ENCODE data around the gene ARMC8.

Gene ARMC8

DNA sequence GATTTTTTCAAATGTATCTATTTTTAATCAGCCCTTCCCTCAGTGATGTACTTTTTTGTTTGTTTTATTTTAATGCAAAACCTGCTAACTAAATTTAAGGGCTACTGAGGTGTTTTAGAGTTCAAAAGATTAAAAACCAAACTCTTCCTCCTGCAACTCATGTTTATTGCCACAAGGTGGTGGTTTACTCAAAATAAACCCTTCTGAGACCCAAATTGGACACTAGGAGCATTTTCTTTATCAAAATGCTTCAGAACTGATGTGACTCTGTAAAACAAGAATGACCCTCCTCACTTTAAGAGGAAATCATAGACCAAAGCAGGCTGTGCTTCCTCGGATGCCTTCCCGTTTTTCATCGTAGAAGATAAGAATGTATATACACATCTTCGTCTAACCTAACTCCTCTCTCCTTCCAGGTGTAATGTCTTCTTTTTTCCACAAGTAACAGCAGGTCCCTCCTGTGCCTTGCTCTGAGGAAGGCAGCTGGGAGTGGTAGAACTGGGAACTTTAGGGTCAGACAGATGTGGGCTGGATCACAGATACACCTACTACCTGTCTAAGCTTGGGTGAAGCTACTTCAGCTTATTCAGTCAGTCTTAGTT lies 145.5 kb downstream of the ARMC8 start:
- no peak for DNase-seq
- Histone ChIP-seq H3K36me3 (ENCODE audit: control insufficient read depth, insufficient read depth, low read length) (no peaks in the 10 kb centered on the region), H3K27ac (ENCODE audit: insufficient read depth, low read length, poor library complexity, severe bottlenecking) (no peak overlapping the region), H3K4me3 (ENCODE audit: insufficient read depth, low read depth, low read length, poor library complexity, severe bottlenecking) (no peak overlapping the region), H3K27me3 (replicated peaks; ENCODE audit: control insufficient read depth, insufficient read depth, low read length, poor library complexity, severe bottlenecking) (no peaks in the 10 kb centered on the region), H3K4me1 (ENCODE audit: control insufficient read depth, insufficient read depth, low read length, poor library complexity, severe bottlenecking) (peaks cover 7% of the 10 kb centered on the region), H3K9me3 (ENCODE audit: control insufficient read depth, low read length) (no peaks in the 10 kb centered on the region)

DNA sequence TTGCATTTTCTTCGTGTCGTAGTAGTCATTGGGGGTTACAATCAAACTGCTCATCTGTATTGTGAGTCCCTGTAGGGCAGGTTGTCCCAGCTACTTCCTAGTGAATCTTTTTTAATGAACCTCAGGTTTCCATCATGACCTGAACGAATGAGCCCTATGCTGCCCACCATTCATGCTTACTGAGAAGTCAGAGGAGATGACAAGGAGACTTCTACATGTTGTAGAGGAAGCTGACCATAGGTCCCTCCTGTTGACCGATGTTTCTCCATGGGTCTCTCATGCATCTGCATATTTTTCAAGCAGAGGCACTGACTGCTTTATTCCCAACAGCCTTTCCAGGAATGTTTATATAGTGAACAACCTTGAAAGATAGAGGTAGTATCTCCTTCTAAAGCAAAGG lies 147.5 kb downstream of the ARMC8 start:
- no peak overlapping the region for H3K27ac ChIP-seq (ENCODE audit: insufficient read depth, low read length, poor library complexity, severe bottlenecking)
- H3K36me3 ChIP-seq (ENCODE audit: control insufficient read depth, insufficient read depth, low read length), result no peaks in the 10 kb centered on the region
- H3K4me1 ChIP-seq (ENCODE audit: control insufficient read depth, insufficient read depth, low read length, poor library complexity, severe bottlenecking), result no peaks in the 10 kb centered on the region
- H3K27me3 ChIP-seq (replicated peaks; ENCODE audit: control insufficient read depth, insufficient read depth, low read length, poor library complexity, severe bottlenecking), result no peaks in the 10 kb centered on the region
- DNase-seq, result no peak
- H3K9me3 ChIP-seq (ENCODE audit: control insufficient read depth, low read length), result no peaks in the 10 kb centered on the region
- H3K4me3 ChIP-seq (ENCODE audit: insufficient read depth, low read depth, low read length, poor library complexity, severe bottlenecking), result no peak overlapping the region

DNA sequence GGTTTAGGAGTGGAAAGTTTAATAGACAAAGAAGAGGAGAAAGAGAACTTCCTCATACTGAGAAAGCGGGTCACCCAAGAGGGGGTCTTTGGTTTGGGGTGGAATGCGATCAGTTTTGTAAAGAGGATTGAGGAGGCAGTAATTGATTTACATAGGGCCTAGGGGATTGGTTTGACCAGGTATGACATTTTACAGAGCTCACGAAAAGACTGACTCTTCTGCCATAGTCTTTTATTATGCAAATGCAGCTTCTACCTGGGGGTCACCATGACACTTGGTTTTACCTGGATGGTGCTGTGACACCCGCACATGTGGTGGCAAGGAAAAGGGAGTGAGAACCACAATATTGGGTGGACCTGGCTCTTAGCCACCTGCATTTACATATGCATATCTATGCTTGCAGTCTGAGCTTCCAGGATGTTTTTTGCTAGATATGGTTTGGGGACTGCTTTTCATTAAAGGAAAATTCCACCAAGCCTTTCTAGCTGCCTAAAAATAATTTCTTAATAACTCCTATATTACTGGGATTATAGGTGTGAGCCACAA lies 149.4 kb downstream of the ARMC8 start:
- H3K27ac ChIP-seq (ENCODE audit: insufficient read depth, low read length, poor library complexity, severe bottlenecking), result no peak overlapping the region
- no peaks in the 10 kb centered on the region for H3K9me3 ChIP-seq (ENCODE audit: control insufficient read depth, low read length)
- no peaks in the 10 kb centered on the region for H3K36me3 ChIP-seq (ENCODE audit: control insufficient read depth, insufficient read depth, low read length)
- DNase-seq, result no peak
- no peak overlapping the region for H3K4me3 ChIP-seq (ENCODE audit: insufficient read depth, low read depth, low read length, poor library complexity, severe bottlenecking)
- no peaks in the 10 kb centered on the region for H3K4me1 ChIP-seq (ENCODE audit: control insufficient read depth, insufficient read depth, low read length, poor library complexity, severe bottlenecking)
- H3K27me3 ChIP-seq (replicated peaks; ENCODE audit: control insufficient read depth, insufficient read depth, low read length, poor library complexity, severe bottlenecking), result no peaks in the 10 kb centered on the region

DNA sequence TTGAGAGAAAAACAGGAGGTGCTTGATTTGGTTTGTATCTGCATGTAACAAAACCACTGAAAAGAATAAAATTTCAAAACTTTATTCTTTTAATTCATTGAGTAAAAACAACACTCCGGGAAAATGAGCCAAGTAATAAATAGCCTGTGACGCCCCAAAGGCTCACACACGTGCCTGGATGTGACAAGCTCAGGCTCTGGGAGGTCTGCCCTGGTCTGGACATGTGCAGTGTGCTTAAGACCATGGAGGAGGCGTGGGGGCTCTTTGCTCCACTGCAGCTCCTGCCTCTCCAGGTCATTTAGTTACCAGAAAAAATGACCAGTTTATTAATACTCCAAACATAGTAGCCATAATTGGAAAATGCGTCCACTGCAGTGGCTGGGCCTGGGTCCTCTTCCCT lies 151.1 kb downstream of the ARMC8 start:
- Histone ChIP-seq H3K27ac (ENCODE audit: insufficient read depth, low read length, poor library complexity, severe bottlenecking) (no peak overlapping the region), H3K9me3 (ENCODE audit: control insufficient read depth, low read length) (no peaks in the 10 kb centered on the region), H3K27me3 (replicated peaks; ENCODE audit: control insufficient read depth, insufficient read depth, low read length, poor library complexity, severe bottlenecking) (no peaks in the 10 kb centered on the region), H3K36me3 (ENCODE audit: control insufficient read depth, insufficient read depth, low read length) (no peaks in the 10 kb centered on the region), H3K4me3 (ENCODE audit: insufficient read depth, low read depth, low read length, poor library complexity, severe bottlenecking) (no peak overlapping the region), H3K4me1 (ENCODE audit: control insufficient read depth, insufficient read depth, low read length, poor library complexity, severe bottlenecking) (no peaks in the 10 kb centered on the region)
- no peak for DNase-seq

DNA sequence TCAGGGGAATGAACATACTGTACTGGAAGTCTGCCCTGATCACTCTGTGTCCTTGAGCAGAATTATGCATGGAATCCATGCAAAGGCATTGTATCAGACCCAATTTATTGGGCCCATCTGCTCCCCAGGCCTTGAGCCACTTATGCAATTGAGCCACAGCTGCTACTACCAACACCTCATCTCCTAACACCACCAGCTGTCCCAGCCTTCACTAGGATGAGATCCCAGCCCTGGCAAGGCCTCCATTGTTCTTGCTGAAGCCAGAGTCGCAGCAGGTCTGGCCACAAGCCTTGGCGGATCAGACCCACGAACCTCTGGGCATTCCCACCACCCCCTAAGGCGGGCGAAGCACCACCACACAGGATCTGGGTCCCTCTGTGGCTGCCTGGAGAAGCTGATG lies 151.7 kb downstream of the ARMC8 start:
- no peaks in the 10 kb centered on the region for H3K9me3 ChIP-seq (ENCODE audit: control insufficient read depth, low read length)
- no peak overlapping the region for H3K4me3 ChIP-seq (ENCODE audit: insufficient read depth, low read depth, low read length, poor library complexity, severe bottlenecking)
- no peak overlapping the region for H3K27ac ChIP-seq (ENCODE audit: insufficient read depth, low read length, poor library complexity, severe bottlenecking)
- H3K36me3 ChIP-seq (ENCODE audit: control insufficient read depth, insufficient read depth, low read length), result no peaks in the 10 kb centered on the region
- no peaks in the 10 kb centered on the region for H3K4me1 ChIP-seq (ENCODE audit: control insufficient read depth, insufficient read depth, low read length, poor library complexity, severe bottlenecking)
- no peak for DNase-seq
- no peaks in the 10 kb centered on the region for H3K27me3 ChIP-seq (replicated peaks; ENCODE audit: control insufficient read depth, insufficient read depth, low read length, poor library complexity, severe bottlenecking)

DNA sequence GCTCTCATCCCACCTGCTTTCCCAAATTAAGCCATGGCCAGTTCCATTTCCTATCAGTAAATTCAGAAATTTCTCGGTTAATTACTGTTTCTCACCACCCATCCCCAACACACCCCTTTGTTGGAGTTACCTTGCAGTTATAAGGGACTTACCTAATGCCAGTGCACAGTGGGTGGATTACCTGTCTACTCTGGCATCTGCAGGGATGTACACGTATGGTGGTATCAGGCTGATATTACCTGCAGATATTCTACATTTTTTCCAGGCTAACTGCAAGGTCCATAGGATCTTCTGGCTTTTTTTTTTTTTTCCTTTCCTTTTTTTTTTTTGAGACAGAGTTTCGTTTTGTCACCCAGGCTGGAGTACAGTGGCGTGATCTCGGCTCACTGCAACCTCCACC lies 153.4 kb downstream of the ARMC8 start:
- H3K4me3 ChIP-seq (ENCODE audit: insufficient read depth, low read depth, low read length, poor library complexity, severe bottlenecking), result no peak overlapping the region
- H3K9me3 ChIP-seq (ENCODE audit: control insufficient read depth, low read length), result no peaks in the 10 kb centered on the region
- no peaks in the 10 kb centered on the region for H3K36me3 ChIP-seq (ENCODE audit: control insufficient read depth, insufficient read depth, low read length)
- DNase-seq, result no peak
- H3K4me1 ChIP-seq (ENCODE audit: control insufficient read depth, insufficient read depth, low read length, poor library complexity, severe bottlenecking), result no peaks in the 10 kb centered on the region
- no peak overlapping the region for H3K27ac ChIP-seq (ENCODE audit: insufficient read depth, low read length, poor library complexity, severe bottlenecking)
- H3K27me3 ChIP-seq (replicated peaks; ENCODE audit: control insufficient read depth, insufficient read depth, low read length, poor library complexity, severe bottlenecking), result no peaks in the 10 kb centered on the region

DNA sequence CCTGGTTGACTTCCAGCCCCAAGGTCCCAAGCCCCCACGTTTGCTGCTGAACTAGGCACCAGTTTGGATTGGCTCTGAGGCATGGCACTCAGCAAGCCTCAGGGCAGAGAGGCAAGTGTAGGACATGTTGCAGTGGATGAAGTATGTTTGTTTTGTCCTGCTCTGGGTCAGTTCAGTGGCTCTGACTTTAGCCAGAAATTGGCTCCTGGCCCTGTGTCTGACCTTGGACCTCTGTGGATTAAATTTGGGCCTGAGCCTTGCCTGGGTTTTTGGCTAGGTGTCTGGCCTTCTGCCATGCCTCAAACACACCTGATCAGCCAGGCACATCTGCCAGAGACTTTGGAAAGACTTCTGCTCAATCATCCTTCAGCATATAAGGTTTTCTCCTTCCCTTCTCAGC lies 157.7 kb downstream of the ARMC8 start:
- no peak overlapping the region for H3K4me3 ChIP-seq (ENCODE audit: insufficient read depth, low read depth, low read length, poor library complexity, severe bottlenecking)
- peaks cover 3% of the 10 kb centered on the region for H3K4me1 ChIP-seq (ENCODE audit: control insufficient read depth, insufficient read depth, low read length, poor library complexity, severe bottlenecking)
- H3K9me3 ChIP-seq (ENCODE audit: control insufficient read depth, low read length), result no peaks in the 10 kb centered on the region
- H3K27ac ChIP-seq (ENCODE audit: insufficient read depth, low read length, poor library complexity, severe bottlenecking), result no peak overlapping the region
- H3K27me3 ChIP-seq (replicated peaks; ENCODE audit: control insufficient read depth, insufficient read depth, low read length, poor library complexity, severe bottlenecking), result peaks cover 10% of the 10 kb centered on the region
- DNase-seq, result no peak
- no peaks in the 10 kb centered on the region for H3K36me3 ChIP-seq (ENCODE audit: control insufficient read depth, insufficient read depth, low read length)

Measured in effector memory CD4-positive, alpha-beta T cell (primary cell).